ENCODE data around the gene DLG4.

DNA sequence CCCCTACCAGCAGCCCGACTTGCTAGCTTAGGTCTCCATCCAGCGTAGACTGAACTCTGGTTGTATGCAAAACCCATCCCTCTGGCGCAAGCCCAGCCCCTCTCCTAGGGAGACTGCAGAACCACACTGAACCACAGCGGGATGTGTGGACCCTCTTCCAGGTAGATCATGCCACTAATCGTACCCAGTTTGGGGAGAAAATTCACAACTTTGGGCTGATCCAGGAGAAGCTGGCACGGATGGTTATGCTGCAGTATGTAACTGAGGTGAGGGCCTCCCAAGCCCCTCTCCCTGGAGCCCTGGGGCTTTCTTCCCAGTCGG is 3.3 kb upstream of the DLG4 start:
- TF ChIP-seq, protein P1, sequence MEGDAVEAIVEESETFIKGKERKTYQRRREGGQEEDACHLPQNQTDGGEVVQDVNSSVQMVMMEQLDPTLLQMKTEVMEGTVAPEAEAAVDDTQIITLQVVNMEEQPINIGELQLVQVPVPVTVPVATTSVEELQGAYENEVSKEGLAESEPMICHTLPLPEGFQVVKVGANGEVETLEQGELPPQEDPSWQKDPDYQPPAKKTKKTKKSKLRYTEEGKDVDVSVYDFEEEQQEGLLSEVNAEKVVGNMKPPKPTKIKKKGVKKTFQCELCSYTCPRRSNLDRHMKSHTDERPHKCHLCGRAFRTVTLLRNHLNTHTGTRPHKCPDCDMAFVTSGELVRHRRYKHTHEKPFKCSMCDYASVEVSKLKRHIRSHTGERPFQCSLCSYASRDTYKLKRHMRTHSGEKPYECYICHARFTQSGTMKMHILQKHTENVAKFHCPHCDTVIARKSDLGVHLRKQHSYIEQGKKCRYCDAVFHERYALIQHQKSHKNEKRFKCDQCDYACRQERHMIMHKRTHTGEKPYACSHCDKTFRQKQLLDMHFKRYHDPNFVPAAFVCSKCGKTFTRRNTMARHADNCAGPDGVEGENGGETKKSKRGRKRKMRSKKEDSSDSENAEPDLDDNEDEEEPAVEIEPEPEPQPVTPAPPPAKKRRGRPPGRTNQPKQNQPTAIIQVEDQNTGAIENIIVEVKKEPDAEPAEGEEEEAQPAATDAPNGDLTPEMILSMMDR (IDR thresholded peaks at IDR 0.05): no peak
- TF ChIP-seq POLR2A (IDR thresholded peaks at IDR 0.05): no peak
- TF ChIP-seq POLR2AphosphoS5 (IDR thresholded peaks at IDR 0.05): no peak
